DOHH2 (cell line): Measurements from ENCODE around the gene PTPRN2.

Source experiments
- H3F3A ChIP-seq: fragments of 200-600 bp; sonication (generic), shearing (Covaris generic); 2 replicates; pipeline ENCODE4 v1.6.0; 2016; ENCODE audit warnings: antibody characterized with exemption, mild to moderate bottlenecking; ENCODE audit not compliant: control insufficient read depth, insufficient read depth
- H3K27ac ChIP-seq: fragments of 200-600 bp; sonication (generic); 2 replicates; pipeline ENCODE4 v1.5.1; 2014; ENCODE audit warnings: low read depth, mild to moderate bottlenecking, low read length, moderate library complexity
- H3K27me3 ChIP-seq: fragments of 200-600 bp; sonication (generic); 2 replicates; pipeline ENCODE4 v1.6.1; 2014; ENCODE audit warnings: mild to moderate bottlenecking, low read length, mixed read lengths; ENCODE audit not compliant: control insufficient read depth
- H3K36me3 ChIP-seq: fragments of 200-600 bp; sonication (generic); 2 replicates; pipeline ENCODE4 v1.6.1; 2014; ENCODE audit warnings: mild to moderate bottlenecking, low read length, moderate library complexity, mixed read lengths; ENCODE audit not compliant: control insufficient read depth
- H3K4me1 ChIP-seq: fragments of 200-600 bp; sonication (generic); 2 replicates; pipeline ENCODE4 v1.6.1; 2014; ENCODE audit warnings: mild to moderate bottlenecking, low read length, mixed read lengths; ENCODE audit not compliant: control insufficient read depth
- H3K4me2 ChIP-seq: fragments of 200-600 bp; sonication (generic); 2 replicates; pipeline ENCODE4 v1.6.0; 2014; ENCODE audit warnings: mild to moderate bottlenecking, low read length, moderate library complexity
- H3K4me3 ChIP-seq: fragments of 200-600 bp; sonication (generic); 2 replicates; pipeline ENCODE4 v1.5.1; 2014; ENCODE audit warnings: mild to moderate bottlenecking, low read length, mixed read lengths
- H3K79me2 ChIP-seq: fragments of 200-600 bp; sonication (generic); 2 replicates; pipeline ENCODE4 v1.6.1; 2014; ENCODE audit warnings: mild to moderate bottlenecking, low read length, mixed read lengths; ENCODE audit not compliant: control insufficient read depth
- H3K9me2 ChIP-seq: fragments of 200-600 bp; sonication (generic); replicated peaks from 2 replicates; pipeline ENCODE4 v1.6.1; 2014; ENCODE audit warnings: mild to moderate bottlenecking, low read length, mixed read lengths; ENCODE audit not compliant: control insufficient read depth
- H3K9me3 ChIP-seq: fragments of 200-600 bp; sonication (generic); 2 replicates; pipeline ENCODE4 v1.6.1; 2014; ENCODE audit warnings: antibody characterized with exemption, low read length, mixed read lengths; ENCODE audit not compliant: control insufficient read depth, insufficient read depth
- H4K20me1 ChIP-seq: fragments of 200-600 bp; sonication (generic); 2 replicates; pipeline ENCODE4 v1.6.0; 2014; ENCODE audit warnings: low read depth, mild to moderate bottlenecking, antibody characterized with exemption, low read length, moderate library complexity; ENCODE audit not compliant: control insufficient read depth, insufficient read depth
- CTCF ChIP-seq: fragments of 200-600 bp; sonication (generic); IDR thresholded peaks from one replicate; pipeline ENCODE4 v1.5.1; 2014; ENCODE audit warnings: antibody characterized with exemption, mild to moderate bottlenecking, low read depth, low read length; ENCODE audit not compliant: poor library complexity, severe bottlenecking
- EZH2phosphoT487 ChIP-seq: fragments of 200-600 bp; sonication (generic); IDR thresholded peaks from 2 replicates; pipeline ENCODE4 v1.6.1; 2017; ENCODE audit warnings: borderline replicate concordance, mild to moderate bottlenecking, antibody characterized with exemption, low read length, moderate library complexity, mixed read lengths

The PTPRN2 gene

GRCh38 chr7:157890921-157891401 is 696.7 kb downstream of the PTPRN2 start:
- Histone ChIP-seq H3K4me2 (no peak overlapping the region), H3K27me3 (no peaks in the 10 kb centered on the region)
- TF ChIP-seq CTCF (no peak), EZH2phosphoT487 (no peak)

GRCh38 chr7:157889480-157889879 is 698.1 kb downstream of the PTPRN2 start:
- no peak overlapping the region for H3K27ac ChIP-seq
- TF ChIP-seq CTCF (no peak), EZH2phosphoT487 (no peak)
- no peaks in the 10 kb centered on the region for H3K79me2 ChIP-seq
- no peaks in the 10 kb centered on the region for H3K9me2 ChIP-seq
- no peaks in the 10 kb centered on the region for H3F3A ChIP-seq
- H3K36me3 ChIP-seq: no peaks in the 10 kb centered on the region
- no peaks in the 10 kb centered on the region for H3K4me1 ChIP-seq
- H3K4me3 ChIP-seq: no peak overlapping the region
- no peaks in the 10 kb centered on the region for H4K20me1 ChIP-seq
- H3K27me3 ChIP-seq: no peaks in the 10 kb centered on the region
- no peak overlapping the region for H3K4me2 ChIP-seq
- H3K9me3 ChIP-seq: peaks cover 18% of the 10 kb centered on the region; the same call in 1 of the 2 replicates

More at GRCh38 chr7:157890921-157891401, 696.7 kb downstream of the PTPRN2 start:
- no peaks in the 10 kb centered on the region for H3F3A ChIP-seq
- H3K4me1 ChIP-seq: no peaks in the 10 kb centered on the region
- H3K27ac ChIP-seq: no peak overlapping the region
- H3K9me3 ChIP-seq: peaks cover 10% of the 10 kb centered on the region; the same call in 1 of the 2 replicates
- no peaks in the 10 kb centered on the region for H3K79me2 ChIP-seq
- H3K36me3 ChIP-seq: no peaks in the 10 kb centered on the region
- no peaks in the 10 kb centered on the region for H4K20me1 ChIP-seq
- no peaks in the 10 kb centered on the region for H3K9me2 ChIP-seq
- no peak overlapping the region for H3K4me3 ChIP-seq

GRCh38 chr7:157888579-157888978 is 699.0 kb downstream of the PTPRN2 start:
- Histone ChIP-seq H3K9me2 (no peaks in the 10 kb centered on the region), H4K20me1 (no peaks in the 10 kb centered on the region), H3K79me2 (no peaks in the 10 kb centered on the region), H3K4me3 (no peak overlapping the region), H3K4me2 (no peak overlapping the region), H3K4me1 (no peaks in the 10 kb centered on the region), H3F3A (no peaks in the 10 kb centered on the region), H3K27me3 (no peaks in the 10 kb centered on the region), H3K9me3 (peaks cover 25% of the 10 kb centered on the region; the same call in 1 of the 2 replicates), H3K27ac (no peak overlapping the region), H3K36me3 (no peaks in the 10 kb centered on the region)
- TF ChIP-seq EZH2phosphoT487 (no peak), CTCF (no peak)
